Pulmonary artery endothelial cell (primary cell): ENCODE results near the gene PTGES3. TPM values are rescaled to one million over a fixed set of nuclear protein-coding genes. Genes with fewer than 3 reads are reported as not detected.
"Not testable (repeated sequence)": the region's sequence is repeated elsewhere in the genome, so short reads cannot be mapped to it uniquely, and the experiment has no call there.

Experiments
- DNase-seq: peaks from one replicate; pipeline ENCODE4 v3.0.0-alpha.2; 2011; ENCODE audit warnings: low read depth, low spot score
- total RNA-seq: library from RNA; depleted of rRNA; stranded (reverse); fragments of >200 nt; gene quantifications from 2 replicates; pipeline ENCODE4 v1.2.3, GENCODE V29; 2014

The PTGES3 gene
- total RNA-seq, 1 donor from 2014 or later: 85.3 TPM

DNA sequence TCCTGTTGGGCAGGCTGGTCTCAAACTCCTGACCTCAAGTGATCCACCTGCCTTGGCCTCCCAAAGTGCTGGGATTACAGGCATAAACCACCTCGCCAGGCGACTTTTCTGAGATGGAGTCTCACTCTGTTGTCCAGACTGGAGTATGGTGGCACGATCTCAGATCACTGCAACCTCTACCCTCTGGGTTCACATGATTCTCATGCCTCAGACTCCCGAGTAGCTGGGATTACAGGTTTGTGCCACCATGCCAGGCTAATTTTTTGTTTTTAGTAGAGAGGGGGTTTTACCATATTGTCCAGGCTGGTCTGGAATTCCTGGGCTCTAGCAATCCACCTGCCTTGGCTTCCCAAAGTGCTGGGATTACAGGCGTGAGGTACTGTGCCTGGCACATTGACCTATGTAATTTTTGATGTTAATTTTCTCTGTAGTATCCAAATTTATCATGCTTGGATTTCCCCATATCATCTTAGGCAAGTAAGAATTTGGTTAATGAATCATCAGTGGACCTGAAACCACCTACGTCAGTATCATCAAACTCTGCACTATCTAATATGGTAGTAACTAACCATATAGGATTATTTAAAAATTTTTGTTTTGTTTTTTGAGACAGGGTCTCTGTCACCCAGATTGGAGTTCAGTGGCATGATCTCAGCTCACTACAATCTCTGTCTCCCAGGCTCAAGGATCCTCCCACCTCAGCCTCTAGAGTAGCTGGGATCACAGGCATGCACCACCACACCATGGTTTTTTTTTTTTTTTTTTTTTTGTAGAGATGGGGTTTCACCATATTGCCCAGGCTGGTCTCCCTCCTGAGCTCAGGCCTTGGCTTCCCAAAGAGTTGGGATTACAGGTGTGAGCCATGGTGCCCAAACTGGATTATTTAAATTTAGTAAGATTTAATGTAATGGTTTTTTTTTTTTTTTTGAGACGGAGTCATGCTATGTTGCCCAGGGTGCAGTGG lies 30.4 kb downstream of the PTGES3 start:
- DNase-seq: no peak

DNA sequence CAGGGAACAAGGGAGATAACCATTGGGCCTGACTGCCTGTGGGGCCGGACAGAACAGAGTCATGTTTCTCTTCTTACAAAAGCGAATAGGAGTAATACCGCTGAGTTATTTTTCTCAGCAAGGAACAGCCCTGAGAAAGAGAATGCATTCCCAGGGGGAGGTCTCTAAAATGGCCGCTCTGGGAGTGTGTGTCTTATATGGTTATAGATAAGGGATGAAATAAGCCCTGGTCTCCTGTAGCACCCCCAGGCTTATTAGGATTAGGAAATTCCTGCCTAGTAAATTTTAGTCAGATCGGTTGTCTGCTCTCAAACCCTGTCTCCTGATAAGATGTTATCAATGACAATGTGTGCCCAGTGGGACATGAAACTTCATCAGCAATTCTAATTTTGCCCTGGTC lies 34.3 kb downstream of the PTGES3 start:
- DNase-seq: not testable (repeated sequence)

DNA sequence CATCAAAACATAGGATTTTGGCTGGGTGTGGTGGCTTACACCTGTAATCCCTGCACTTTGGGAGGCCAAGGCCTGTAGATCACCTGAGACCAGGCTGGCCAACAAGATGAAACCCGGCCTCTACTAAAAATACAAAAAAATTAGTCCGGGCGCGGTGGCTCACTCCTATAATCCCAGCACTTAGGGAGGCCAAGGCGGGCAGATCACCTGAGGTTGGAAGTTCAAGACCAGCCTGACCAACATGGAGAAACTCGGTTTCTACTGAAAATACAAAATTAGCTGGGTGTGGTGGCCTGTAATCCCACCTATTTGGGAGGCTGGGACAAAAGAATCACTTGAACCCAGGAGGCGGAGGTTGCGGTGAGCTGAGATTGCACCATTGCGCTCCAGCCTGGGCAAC lies 40.1 kb downstream of the PTGES3 start:
- DNase-seq: not testable (repeated sequence)

DNA sequence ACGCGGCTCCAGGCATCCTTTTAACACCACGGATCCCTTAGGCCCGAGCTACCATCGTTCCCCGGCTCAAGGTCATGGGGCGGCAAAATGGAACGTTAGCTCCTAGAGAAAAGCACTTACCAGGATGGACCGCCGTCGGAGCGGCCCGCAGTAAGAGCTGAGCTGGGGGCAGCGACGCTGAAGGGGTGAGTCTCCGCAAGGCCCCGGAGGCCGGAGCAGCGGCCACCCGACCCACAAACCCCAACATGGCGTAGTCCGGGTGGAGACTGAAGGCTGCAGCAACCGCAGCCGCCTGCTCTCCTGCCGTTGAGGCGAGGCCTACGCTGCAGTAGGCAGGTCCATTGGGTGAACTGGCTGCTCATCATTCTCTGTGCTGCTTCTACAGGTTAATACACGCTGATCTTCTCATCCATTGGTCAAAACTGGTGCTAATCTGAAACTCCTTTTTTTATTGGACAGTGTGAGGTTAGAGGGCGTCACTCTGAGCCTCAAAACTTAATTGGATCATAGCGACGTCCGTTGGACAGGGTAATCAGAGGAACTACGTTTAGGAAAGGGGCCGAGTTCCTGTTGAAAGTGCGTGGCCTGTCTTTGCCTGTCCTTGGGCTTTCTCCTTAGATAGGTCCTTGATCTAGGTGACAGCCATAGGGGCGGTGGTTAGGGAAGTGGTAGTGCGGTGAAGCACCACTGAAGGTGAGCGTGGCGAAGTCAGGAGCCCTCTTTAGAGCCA lies 42.2 kb downstream of the PTGES3 start, which contains the start of gene ATP5F1B:
ATP5F1B (minus strand) TSS at position 268 of the 730 bp plus-strand sequence; CDS start at position 247, 21 bp downstream.
- DNase-seq: peak; percentile 100

DNA sequence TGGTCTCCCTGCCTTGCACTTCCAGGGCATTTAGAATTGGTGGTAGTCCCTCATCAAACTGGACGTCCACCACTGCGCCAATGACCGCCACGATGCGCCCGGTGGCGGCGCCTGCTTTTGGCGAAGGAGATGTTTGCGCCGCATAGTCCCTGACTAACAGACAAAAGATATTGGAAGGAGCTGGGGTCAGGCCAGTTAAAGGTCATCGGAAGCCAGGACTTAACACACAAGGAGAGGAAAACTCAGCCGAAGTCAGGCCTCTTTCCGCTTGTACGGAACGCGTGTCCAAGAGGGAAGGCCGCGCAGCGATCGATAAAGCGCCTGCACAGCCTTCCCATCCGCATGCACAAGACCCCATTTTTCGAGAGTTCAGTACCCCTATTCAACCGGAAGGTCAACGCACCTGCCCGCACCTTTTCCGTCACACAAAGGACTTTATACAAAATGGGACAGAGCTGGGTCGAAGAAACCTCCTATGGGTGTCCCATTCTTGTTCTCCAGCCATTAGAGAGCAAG lies 42.8 kb downstream of the PTGES3 start:
- no peak for DNase-seq

DNA sequence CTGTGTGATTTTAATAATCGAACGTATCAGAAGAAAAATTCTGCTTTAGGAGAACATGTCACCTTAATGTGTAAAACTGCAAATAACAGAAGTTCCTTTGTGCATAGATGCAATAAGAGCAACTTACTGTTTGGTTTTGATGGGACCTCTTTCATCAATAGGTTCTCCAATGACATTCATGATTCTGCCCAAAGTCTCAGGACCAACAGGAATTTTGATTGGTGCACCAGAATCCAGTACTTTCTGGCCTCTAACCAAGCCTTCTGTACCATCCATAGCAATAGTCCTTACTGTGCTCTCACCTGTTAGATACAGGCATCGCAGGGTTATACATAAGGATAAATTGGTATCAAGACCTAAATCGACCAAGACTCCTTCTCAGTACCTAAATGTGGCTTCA lies 43.4 kb downstream of the PTGES3 start:
- no peak for DNase-seq

DNA sequence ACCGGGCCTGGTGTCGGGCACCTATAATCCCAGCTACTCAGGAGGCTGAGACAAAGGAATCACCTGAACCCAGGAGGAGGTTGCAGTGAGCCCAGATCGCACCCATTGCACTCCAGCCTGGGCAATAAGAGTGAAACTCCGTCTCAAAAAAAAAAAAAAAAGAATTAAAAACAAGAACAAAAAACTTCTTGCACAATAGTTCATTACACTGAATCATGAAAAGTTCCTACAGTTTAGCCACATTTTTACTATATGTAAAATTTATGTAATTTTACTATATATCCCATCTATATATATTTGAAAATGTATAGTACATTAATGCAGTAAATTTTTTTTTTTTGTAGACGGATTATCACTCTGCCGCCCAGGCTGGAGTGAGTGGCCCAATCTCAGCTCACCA lies 46.9 kb downstream of the PTGES3 start:
- no peak for DNase-seq

DNA sequence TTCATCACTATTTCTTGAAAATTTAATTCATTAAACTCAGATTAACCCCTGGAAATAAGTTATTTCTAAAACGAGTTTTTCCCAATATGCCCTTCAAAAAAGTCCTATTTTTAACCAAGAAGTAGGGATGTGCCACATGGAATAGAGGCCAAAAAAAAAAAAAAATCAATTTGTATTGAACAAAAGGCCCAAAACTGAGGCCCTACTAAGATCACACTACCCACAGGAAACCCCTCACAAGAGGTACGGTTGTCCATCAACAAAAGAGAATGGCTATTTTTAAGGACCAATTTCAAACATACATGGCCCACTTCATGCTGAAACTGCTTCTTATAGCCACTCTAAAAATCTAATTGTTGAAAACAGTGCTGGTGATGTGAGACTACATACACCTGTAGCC lies 50.5 kb downstream of the PTGES3 start:
- no peak for DNase-seq

DNA sequence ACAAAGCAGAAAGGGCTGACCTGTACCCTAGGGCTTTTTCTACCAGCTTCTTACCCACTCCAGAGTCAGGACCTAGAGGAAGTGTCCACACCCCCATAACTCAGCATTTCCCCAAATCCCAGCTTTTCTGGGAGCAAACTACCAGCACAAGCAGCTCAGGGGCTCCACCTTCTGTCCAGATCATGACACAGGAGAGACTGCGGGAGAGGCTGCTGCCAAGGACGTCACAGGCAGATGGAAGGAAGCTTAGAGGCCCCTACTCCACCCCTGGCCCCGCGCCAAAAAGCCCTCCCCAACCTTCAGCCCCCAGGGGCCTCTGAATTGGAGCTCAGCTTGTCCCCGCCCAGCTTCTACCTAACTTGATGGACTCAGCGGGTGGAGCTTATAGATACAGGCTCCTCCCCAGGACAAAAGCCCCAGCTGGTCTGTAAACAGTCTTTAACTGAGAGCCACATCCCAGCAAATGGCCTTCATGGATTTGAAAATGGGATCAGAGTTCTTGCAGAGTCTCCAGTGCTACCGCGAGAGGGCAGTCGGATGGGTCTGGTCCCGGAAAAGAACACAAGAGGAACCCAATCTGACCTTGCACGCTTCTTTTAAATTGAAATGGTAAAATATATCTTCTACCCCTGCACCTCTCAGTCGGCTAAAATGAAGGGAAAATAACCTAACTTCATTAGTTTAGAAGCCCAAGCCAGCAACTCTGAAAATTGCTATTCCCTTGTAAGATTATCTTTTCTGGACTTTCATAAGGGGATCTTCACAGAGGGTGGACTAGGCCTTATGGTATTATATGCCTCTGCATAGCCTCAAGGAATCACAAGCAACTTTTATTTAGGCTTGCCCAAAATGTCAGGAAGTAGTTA lies 51.2 kb downstream of the PTGES3 start:
- DNase-seq: peak; percentile 98

DNA sequence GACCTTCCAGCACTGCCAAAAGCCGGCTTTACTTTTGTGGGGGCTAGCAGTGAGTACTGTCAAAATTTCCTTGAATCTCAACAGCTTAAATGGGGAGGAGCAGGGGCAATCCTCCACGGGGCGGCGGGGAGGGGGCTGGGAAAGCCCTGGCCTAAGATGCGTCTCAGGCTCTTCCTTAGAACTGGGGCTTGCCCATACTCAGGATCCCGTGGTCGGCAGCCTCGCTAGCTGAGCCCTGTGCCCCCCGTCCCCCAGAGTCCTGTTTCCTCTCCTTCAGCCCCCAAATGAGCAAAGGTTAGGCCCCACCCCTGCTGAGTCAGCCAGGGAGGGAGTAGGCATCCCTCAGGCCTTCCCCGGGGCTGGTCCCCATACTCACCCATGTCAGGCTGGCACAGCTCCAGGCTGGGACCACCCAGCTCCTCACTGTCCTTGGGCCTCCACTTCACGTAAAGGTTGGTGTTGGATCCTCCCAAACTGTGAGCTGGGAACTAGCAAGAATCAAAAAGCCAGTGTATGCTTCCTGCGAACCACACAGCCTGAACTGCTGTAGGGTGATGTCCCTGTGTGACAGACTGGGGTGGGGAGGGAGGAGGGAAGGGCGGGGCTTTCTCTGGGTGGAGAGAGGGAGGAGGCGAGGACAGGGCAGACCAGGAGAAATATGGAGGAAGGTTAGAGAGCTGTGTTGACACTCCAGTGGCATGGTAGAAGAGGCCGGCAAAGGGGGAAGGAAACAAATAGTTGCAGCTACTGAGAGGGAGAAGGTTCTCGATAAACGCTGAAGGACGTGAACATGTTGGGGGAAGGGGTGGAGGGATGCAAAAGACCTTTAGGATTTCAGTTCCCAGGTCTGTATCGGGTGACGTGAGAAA lies 52.0 kb downstream of the PTGES3 start:
- DNase-seq: peak; percentile 20

DNA sequence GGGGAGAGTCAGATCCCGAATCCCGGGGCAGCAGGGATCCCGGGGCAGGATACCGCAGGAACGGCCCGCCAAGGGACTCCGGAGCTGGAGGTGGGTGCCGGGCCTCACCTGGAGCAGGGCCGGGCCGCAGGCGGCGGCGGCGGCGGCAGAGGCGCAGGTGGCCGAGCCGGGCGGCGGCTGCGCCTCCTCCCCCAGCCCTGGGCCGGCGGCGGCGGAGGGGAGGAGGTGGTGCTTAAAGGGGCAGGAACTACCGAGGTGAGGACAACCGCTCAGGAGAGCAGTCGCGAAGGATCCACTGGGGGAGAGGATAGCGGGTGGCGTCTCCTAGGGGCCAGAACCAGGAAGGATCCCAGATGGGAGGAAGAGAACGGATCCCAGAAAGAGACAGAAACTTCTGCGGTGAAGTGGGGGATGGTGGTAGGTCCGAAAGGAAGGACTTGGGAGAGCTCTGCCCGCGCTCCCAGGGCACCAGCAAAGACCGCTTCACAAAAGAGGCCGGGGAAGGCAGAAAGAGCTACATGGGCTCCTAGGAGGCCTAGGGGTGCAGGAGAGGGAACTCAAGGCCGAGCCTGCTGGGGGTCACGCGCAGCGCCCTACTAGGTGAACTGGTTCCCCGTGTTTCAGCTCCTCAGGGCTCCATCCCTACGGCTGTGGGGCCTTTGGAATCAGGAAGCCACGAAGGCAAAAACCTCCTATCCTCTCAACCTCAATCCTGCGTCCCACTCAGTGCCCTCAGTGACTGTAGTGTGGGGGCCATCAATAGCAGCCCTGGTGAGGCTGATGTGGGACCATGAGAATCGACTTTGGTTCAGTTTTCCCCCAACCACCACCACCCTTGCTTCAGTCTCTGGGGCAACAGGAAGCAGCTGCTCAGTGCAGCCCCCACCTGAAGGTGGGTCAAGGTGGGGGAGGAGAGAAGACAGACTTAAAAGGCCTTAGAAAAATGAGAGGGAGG lies 53.0 kb downstream of the PTGES3 start:
- peak; percentile 20 for DNase-seq

DNA sequence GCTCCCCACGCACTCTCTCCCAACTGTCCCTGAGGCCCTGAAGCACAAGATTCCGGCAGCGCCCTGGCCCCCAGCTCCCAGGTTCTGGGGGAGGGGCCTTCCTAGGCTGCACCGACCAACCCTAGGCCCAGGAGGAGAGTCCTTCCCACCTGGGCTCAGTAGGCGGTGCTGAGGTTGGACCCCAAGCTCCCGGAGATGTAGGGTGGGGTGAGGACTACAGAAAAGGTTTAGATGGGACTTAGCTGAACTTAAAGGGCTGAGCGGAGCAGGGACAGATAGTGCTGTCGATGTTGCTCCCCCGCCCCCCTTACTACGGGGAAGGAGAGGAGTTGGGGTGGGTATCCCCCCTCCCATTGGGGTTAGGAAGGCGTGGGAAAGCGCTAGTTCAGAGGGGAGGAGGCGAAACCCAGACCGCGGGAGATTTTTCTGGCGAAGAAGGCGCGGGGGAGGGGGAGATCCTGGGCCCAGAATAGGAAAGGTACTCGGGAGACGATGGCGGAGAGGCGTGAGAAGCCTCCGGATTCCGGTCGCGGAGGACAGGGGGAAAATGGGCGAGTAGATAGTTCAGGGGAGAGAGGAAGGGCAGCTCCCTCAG lies 53.7 kb downstream of the PTGES3 start:
- no peak for DNase-seq

DNA sequence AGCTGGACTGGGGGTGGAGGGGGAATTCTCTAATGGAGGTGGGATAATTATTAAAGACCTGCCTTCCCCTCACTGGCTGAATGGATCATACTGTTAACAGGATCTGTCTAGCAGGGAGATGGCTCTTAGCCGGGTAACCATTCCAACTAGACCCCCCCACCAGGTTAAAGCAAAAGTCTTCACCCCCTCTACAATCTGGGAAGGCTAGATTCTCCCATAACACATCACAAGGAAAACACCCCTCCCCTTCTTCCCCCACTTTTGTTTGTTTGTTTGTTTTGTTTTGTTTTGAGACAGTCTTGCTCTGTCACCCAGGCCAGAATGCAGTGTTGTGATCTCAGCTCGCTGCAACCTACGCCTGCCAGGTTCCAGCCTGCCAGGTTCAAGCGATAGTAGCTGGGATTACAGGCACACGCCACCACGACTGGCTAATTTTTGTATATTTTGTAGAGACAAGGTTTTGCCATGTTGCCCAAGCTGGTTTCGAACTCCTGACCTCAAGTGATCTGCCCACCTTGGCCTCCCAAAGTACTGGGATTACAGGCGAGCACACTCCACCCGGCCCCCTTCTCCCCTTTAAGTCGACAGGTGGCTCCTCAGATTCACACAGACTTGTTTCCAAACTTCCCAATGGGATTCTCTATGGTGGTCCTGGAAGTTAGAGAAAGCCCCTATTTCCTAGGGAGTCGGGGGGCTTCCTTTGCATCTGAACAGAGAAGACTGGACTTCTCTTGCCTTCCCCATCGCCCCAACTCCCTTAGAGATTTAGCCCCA lies 54.4 kb downstream of the PTGES3 start:
- DNase-seq: no peak

DNA sequence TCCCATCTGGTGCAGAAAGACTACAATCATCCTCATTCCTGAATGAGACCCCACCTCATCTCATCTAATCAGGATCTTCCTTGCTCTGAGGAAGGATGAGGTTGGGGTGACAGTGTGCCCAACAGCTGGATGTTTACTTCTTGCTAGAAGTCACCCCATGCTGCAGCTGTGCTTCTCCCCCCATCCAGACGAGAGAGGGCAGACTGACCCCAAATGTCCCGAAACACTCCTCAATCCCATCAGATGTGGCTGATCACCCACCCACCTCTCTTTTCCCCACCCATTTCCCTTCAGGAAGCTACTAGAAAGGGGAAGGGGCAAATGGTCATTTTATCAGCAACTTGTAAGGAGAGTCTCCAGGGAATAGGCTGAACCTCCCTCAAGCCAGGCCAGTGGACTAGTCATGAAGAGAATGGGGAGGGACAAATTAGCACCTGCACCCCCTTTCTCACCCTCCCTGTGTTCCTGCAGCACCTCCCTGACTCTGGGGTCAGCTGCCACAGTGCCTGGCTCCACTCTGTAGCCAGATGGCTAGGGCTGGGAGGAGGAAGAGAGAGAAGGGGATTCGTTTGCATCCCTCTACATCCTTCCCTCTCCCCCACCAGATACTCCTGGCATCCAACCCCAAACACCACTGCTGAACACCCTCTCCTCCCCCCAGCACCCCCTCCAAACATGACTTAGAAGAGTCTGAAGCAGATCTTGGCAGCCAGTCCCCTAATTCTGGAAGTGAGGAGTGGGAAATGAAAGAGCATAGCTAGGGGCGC lies 55.2 kb downstream of the PTGES3 start:
- DNase-seq: no peak

DNA sequence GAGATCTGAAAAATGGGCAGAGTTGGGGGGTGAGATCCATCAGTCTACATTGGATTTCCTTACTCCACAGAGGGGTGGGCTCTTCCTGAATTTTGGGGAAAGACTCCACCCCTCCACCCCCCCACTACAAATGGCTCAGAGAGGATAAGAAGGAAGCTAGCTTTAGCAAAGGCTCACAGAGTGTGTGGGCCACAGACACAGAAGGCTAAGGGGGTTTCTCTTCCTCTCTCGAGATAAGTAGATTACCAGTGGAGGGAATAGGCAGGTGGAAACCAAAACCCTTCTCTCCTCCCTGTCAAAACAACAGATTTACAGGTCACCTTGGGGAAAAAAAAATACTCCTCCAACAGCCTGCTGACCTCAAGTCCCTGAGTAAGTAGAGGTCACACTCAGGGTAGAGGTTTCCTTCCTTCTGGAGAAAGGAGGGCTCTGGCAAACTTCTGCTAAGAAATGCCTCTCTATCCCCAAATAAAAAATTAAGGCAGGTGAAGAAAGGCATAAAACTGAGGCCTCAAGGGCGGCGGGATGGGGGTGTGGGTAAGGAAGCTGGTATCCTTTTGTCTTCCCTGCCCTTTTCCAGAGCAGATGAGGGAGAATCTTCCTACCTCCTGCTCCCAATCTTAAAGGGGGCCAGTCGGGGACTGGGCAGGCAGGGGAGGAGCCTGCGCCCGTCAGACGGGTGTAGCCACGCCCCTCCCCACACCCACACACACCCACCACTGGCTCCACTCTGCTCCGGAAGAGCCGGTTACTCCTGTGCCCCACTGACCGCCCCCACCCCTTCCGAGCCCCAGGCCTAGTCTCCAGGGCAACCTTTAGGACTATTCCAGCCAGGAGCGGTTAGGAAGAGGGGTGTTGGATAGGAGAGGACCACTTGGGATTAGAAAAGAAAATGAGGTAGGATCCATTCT lies 56.0 kb downstream of the PTGES3 start:
- no peak for DNase-seq

DNA sequence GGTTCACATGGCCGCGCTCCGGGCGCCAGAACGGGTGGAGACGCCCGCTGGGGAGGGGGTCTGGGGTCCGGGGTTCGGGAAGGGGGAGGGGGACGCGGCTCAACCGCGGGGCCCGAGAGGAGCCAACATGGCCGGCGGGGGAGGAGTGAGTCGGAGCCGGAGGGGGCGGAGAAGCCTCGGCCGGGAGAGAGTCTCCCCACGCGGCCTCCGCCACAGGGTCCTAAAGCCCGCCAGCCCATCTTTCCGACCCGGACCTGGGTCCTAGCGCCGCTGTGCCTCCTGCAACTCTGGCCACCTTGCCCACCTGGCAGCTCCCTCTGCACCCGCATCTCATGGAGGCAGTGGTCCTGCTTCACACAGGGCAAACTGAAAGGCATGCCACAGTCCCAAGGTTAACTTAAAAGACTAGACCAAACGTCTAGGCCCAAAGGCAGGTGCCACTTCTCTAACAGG lies 57.9 kb downstream of the PTGES3 start, which contains the start of gene BAZ2A:
BAZ2A (minus strand) TSS at position 147 of the 453 bp plus-strand sequence. CDS start 12,796 bp downstream, outside the sequence.
- peak; percentile 36 for DNase-seq
